Tibial artery (tissue), 4 donors: Measurements from ENCODE around the gene PCNX3.
A peak's percentile ranks its signal among the peaks of the same experiment; 100 is the strongest.

ENCODE experiments used
- DNase-seq, 2 donors: peaks; one replicate each; pipeline ENCODE4 v3.0.0-alpha.2; 2019
- H3K27ac ChIP-seq, 2 donors: fragments of 200-600 bp; sonication (generic) in 1 of 2; 1 replicate in 1 of 2; 2 replicates in 1 of 2; pipeline ENCODE4 v1.5.1; 2018 to 2019; ENCODE audit warnings: mild to moderate bottlenecking in 1 of 2
- H3K27me3 ChIP-seq, 2 donors: fragments of 200-600 bp; sonication (generic) in 1 of 2; one replicate each; pipeline versions ENCODE4 v1.5.1 to v1.6.0; 2016 to 2019
- H3K36me3 ChIP-seq, 3 donors: fragments of 200-600 bp; sonication (generic) in 2 of 3; one replicate each; pipeline ENCODE4 v1.5.1; 2016 to 2019; ENCODE audit warnings: mild to moderate bottlenecking in 2 of 3
- H3K4me1 ChIP-seq, 4 donors: fragments of 200-600 bp; sonication (generic) in 2 of 4; 1 replicate in 3 of 4; 2 replicates in 1 of 4; pipeline ENCODE4 v1.5.1; 2016 to 2019
- H3K4me3 ChIP-seq, 2 donors: fragments of 200-600 bp; sonication (generic) in 1 of 2; 1 replicate in 1 of 2; 2 replicates in 1 of 2; pipeline ENCODE4 v1.5.1; 2018 to 2019; ENCODE audit warnings: mild to moderate bottlenecking in 2 of 2
- H3K9me3 ChIP-seq, 3 donors: fragments of 200-600 bp; sonication (generic) in 1 of 3; one replicate each; pipeline ENCODE4 v1.5.1; 2016 to 2019
- CTCF ChIP-seq, 2 experiments: fragments of 200-600 bp in 1 of 2; fragments of 450-650 bp in 1 of 2; IDR thresholded peaks; one replicate each; pipeline ENCODE4 v1.5.1; 2017 to 2019; ENCODE audit warnings: antibody characterized with exemption in 2 of 2, mild to moderate bottlenecking in 1 of 2, moderate library complexity in 1 of 2
- intact Hi-C: fragments of 100-400 bp; cut with DNase I; formaldehyde crosslinking; loops from one replicate; pipeline ENCODE4 v1.15.0; 2023; ENCODE audit warnings: low total_unique reads

PCNX3 gene

GRCh38 chr11:65644837-65645236 lies 29.3 kb downstream of the PCNX3 start:
- Histone ChIP-seq H3K4me3 (no peak overlapping the region), H3K4me1 (peaks cover 0 to 31% (median 17%) of the 10 kb centered on the region in 4 donors), H3K9me3 (no peaks in the 10 kb centered on the region), H3K27ac (no peak overlapping the region), H3K27me3 (no peaks in the 10 kb centered on the region), H3K36me3 (peaks cover 0 to 52% (median 22%) of the 10 kb centered on the region in 3 donors)
- DNase-seq = no peak
- no peak for TF ChIP-seq CTCF (IDR thresholded peaks at IDR 0.05)
- intact Hi-C loops = no loop called here

- no peaks in the 10 kb centered on the region for H3K27me3 ChIP-seq
- H3K36me3 ChIP-seq = peaks cover 0 to 59% (median 29%) of the 10 kb centered on the region in 3 donors
- no peak overlapping the region for H3K27ac ChIP-seq
- intact Hi-C loops = no loop called here
- TF ChIP-seq CTCF (IDR thresholded peaks at IDR 0.05) = no peak
- no peaks in the 10 kb centered on the region for H3K9me3 ChIP-seq
- H3K4me3 ChIP-seq = no peak overlapping the region
- H3K4me1 ChIP-seq = peaks cover 0 to 29% (median 15%) of the 10 kb centered on the region in 4 donors
- no peak for DNase-seq
These were observed 30.1 kb downstream of the PCNX3 start for GRCh38 chr11:65645710-65646109.

- Histone ChIP-seq H3K27me3 (no peaks in the 10 kb centered on the region), H3K27ac (peak overlapping the region in 1 of 2 donors; percentile 70), H3K9me3 (no peaks in the 10 kb centered on the region), H3K36me3 (peaks cover 0 to 54% (median 29%) of the 10 kb centered on the region in 3 donors), H3K4me1 (peaks cover 0 to 35% (median 18%) of the 10 kb centered on the region in 4 donors), H3K4me3 (peak overlapping the region in 1 of 2 donors; percentile 45)
- intact Hi-C loops = no loop called here
- no peak for TF ChIP-seq CTCF (IDR thresholded peaks at IDR 0.05)
- no peak for DNase-seq
These were observed 30.8 kb downstream of the PCNX3 start for GRCh38 chr11:65646288-65646957.

- Histone ChIP-seq H3K4me1 (peaks cover 0 to 42% (median 20%) of the 10 kb centered on the region in 4 donors), H3K9me3 (no peaks in the 10 kb centered on the region), H3K4me3 (peak overlapping the region; percentile 29 to 45), H3K27me3 (no peaks in the 10 kb centered on the region), H3K27ac (peak overlapping the region; percentile 49 to 70), H3K36me3 (peaks cover 0 to 52% (median 29%) of the 10 kb centered on the region in 3 donors)
- peak in 1 of 2 donors; percentile 84 for DNase-seq
- TF ChIP-seq CTCF (IDR thresholded peaks at IDR 0.05) = no peak
- intact Hi-C loops = no loop called here
These were observed 31.6 kb downstream of the PCNX3 start for GRCh38 chr11:65646958-65647701.

GRCh38 chr11:65648997-65649493 lies 33.5 kb downstream of the PCNX3 start:
- intact Hi-C loops = no loop called here
- Histone ChIP-seq H3K9me3 (no peaks in the 10 kb centered on the region), H3K4me3 (no peak overlapping the region), H3K27ac (no peak overlapping the region), H3K4me1 (peaks cover 6 to 57% (median 32%) of the 10 kb centered on the region in 4 donors), H3K36me3 (peaks cover 1 to 49% (median 29%) of the 10 kb centered on the region in 3 donors), H3K27me3 (no peaks in the 10 kb centered on the region)
- no peak for TF ChIP-seq CTCF (IDR thresholded peaks at IDR 0.05)
- DNase-seq = no peak
